PFSK-1 (cell line): Measurements from ENCODE around the gene SYT11.

ENCODE experiments used
- FOXP2 ChIP-seq: optimal IDR thresholded peaks from 2 replicates; pipeline ENCODE3; 2011; ENCODE audit warnings: borderline replicate concordance, control low read depth, inconsistent platforms; ENCODE audit not compliant: insufficient read depth; ENCODE audit errors: extremely low read length, extremely low read depth
- POLR2AphosphoS5 ChIP-seq: IDR thresholded peaks from 2 replicates; pipeline ENCODE4 v1.6.1; 2012; ENCODE audit warnings: low read depth, mild to moderate bottlenecking, control low read depth, low read length, moderate library complexity
- SIN3A ChIP-seq: IDR thresholded peaks from 2 replicates; pipeline ENCODE4 v1.6.1; 2012; ENCODE audit warnings: mild to moderate bottlenecking, low read length, moderate library complexity, borderline replicate concordance; ENCODE audit not compliant: insufficient read depth
- TAF1 ChIP-seq: IDR thresholded peaks from 2 replicates; pipeline ENCODE4 v1.6.1; 2012; ENCODE audit warnings: low read length, control low read depth, borderline replicate concordance; ENCODE audit not compliant: insufficient read depth
- TF ChIP-seq, protein P1 (sequence below), 2 experiments: IDR thresholded peaks; 2 replicates each; pipeline versions ENCODE4 v1.6.1 to v1.8.0; 2011 to 2012; ENCODE audit warnings: low read depth in 2 of 2, low read length in 2 of 2, control low read depth in 1 of 2, inconsistent platforms in 1 of 2, mild to moderate bottlenecking in 1 of 2, moderate library complexity in 1 of 2; ENCODE audit not compliant: insufficient read depth in 1 of 2

The SYT11 gene

DNA sequence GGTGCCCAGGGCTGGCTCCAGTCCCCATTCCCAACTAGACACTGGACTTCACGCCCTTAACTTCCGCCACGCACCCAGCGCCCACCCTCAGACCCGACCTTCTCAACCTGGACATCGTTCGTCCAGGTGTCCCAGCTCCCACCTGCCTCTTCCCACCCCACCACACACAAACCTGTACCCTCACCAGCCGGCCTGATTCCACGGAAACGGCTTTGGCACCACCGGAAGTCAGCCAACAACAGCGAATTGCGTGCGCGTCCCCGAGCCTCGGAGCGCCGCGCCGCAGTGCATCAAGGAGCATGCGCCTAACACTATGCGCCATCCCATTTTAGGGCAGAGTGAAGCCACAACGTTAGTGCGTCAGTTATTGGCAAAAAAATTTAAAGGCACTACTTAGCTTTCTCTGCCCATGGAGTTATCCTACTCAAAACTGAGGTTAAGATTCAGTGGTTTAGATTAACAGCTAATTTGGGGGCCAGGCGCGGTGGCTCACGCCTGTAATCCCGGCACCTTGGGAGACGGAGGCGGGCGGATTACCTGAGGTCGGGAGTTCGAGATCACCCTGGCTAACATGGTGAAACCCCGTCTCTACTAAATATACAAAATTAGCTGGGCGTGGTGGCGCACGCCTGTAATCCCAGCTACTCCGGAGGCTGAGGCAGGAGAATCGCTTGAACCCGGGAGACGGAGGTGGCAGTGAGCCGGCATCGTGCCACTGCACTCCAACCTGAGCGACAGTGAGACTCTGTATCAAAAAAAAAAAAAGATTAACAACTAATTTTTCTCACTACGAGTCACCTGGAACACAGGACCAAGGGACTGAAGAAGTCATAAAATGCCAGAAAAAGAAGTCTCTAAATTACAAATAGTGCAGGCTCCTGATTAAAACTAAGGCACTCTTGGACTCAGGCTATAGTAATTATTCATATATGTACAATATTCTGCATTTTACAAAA is 2.1 kb upstream of the SYT11 start, which contains the start of gene GON4L:
Gene GON4L (minus strand): TSS at position 240 of the 956 bp plus-strand sequence. CDS start 3,434 bp downstream, outside the sequence.
- TF ChIP-seq SIN3A (0 out of 2 replicates have a peak, but pooled peaks have one; percentile 46), POLR2AphosphoS5 (peak; percentile 90), FOXP2 (peak; percentile 95), TAF1 (peak; percentile 84; the same call in 1 of the 2 replicates)
- TF ChIP-seq, protein P1, sequence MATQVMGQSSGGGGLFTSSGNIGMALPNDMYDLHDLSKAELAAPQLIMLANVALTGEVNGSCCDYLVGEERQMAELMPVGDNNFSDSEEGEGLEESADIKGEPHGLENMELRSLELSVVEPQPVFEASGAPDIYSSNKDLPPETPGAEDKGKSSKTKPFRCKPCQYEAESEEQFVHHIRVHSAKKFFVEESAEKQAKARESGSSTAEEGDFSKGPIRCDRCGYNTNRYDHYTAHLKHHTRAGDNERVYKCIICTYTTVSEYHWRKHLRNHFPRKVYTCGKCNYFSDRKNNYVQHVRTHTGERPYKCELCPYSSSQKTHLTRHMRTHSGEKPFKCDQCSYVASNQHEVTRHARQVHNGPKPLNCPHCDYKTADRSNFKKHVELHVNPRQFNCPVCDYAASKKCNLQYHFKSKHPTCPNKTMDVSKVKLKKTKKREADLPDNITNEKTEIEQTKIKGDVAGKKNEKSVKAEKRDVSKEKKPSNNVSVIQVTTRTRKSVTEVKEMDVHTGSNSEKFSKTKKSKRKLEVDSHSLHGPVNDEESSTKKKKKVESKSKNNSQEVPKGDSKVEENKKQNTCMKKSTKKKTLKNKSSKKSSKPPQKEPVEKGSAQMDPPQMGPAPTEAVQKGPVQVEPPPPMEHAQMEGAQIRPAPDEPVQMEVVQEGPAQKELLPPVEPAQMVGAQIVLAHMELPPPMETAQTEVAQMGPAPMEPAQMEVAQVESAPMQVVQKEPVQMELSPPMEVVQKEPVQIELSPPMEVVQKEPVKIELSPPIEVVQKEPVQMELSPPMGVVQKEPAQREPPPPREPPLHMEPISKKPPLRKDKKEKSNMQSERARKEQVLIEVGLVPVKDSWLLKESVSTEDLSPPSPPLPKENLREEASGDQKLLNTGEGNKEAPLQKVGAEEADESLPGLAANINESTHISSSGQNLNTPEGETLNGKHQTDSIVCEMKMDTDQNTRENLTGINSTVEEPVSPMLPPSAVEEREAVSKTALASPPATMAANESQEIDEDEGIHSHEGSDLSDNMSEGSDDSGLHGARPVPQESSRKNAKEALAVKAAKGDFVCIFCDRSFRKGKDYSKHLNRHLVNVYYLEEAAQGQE (IDR thresholded peaks at IDR 0.05; ENCODE audit: insufficient read depth in 1 of 2, low read depth in 2 of 2, low read length in 2 of 2): peak in 1 of 2 experiments; percentile 43; a peak in 1 of 4 replicates

DNA sequence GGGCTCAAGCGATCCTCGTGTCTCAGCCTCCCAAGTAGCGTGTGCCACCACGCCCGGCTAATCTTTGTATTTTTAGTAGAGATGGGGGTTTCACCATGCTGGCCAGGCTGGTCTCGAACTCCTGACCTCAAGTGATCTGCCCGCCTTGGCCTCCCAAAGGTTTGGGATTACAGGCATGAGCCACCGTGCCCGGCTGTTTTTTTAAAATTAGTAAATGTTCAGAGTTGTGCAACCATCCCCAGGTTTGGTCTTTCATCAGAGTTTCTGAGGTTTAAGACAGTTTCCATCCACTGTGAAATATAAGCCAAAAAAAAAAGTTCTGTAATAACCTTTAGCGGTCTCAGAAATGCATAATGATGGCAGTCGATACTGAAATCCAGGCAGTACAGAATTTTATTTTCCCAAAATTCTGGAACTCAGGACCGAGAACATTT is 550 bp upstream of the SYT11 start:
- TF ChIP-seq FOXP2 (no peak), TAF1 (no peak), POLR2AphosphoS5 (no peak), SIN3A (no peak)
- TF ChIP-seq, protein P1 (IDR thresholded peaks at IDR 0.05; ENCODE audit: insufficient read depth in 1 of 2, low read depth in 2 of 2, low read length in 2 of 2): no peak

DNA sequence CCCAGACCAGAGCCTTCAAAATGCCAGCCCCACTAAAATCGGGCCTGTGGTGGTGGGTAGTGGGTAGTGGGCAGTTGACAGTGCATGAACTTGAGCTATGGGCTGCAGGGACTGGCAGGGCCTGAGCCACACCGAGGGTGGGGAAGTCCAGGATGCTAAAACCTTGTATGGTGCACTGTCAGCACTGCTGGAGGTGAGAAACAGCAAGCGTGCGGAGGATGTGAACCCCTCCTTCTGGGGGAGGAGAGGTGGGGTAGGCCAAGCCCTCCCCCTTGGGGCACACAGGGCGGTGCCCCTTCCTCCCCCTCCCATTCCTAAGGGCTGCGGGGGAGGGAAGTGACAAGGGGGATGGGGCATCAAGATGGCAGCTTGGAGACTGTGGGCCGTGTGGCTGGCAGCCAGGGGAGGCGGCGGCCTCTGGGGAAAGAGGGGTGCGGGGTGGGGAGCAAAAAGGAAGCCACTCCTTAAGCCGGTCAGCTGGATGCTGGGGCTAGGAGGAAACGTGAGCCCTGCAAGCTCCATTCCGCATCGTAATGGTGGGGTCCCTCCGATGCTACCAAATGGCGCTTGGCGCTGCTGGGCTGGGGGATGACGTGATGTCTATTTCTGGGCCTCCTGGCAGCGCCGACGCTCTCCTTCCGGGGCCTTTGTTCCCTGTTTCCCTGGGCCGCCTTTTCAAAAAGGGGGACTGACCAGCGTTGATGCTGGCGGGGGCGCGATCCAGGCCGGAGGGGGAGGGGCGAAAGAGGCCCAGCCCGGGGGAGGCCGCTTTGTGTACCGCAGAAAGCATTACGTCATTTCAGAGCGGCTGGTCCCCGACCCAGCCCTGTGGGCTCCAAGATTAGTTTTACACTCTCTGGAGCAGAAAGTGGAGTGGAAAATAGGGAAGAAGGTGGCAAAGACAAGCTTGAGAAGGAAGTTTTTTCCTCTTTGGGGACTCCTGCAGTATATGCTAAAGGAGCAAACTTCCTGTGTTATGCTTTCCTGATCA is 809 bp downstream of the SYT11 start:
- TF ChIP-seq POLR2AphosphoS5: no peak
- TF ChIP-seq, protein P1 (IDR thresholded peaks at IDR 0.05; ENCODE audit: insufficient read depth in 1 of 2, low read depth in 2 of 2, low read length in 2 of 2): no peak
- no peak for TF ChIP-seq SIN3A
- no peak for TF ChIP-seq FOXP2
- TF ChIP-seq TAF1: no peak

DNA sequence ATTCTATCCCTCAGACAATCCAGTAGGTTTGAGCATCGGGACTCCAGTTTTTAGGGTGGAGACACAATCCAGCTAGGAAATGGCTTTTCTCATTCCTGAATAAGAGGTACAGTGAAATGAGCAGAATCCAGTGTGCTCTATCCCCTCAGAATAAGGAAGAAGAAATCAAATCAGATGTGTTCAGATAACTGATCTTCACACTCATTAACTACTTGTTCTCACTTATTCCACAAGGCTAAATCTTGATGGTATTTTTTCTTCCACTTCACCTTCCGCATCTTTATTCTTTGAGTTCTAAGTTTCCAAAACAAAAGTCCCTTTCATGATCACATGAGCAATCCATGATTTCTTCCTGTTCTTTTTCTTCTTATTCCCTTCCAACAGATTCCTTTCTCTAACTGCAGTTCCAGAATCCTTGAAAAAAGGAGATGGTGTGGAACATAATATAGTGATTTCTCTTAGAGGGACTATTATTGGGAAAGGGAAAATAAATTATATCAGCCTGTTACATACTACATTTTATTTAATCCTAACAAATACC is 1.7 kb downstream of the SYT11 start:
- TF ChIP-seq, protein P1 (IDR thresholded peaks at IDR 0.05; ENCODE audit: insufficient read depth in 1 of 2, low read depth in 2 of 2, low read length in 2 of 2): no peak
- TF ChIP-seq SIN3A (no peak), FOXP2 (no peak), TAF1 (no peak), POLR2AphosphoS5 (no peak)
